Subcutaneous adipose tissue (tissue), 4 donors: ENCODE measurements around the gene RFWD3. TPM values are rescaled to one million over a fixed set of nuclear protein-coding genes. Genes with fewer than 3 reads are reported as not detected.

Source experiments
- total RNA-seq, 4 donors: library from RNA; depleted of rRNA; stranded (reverse); fragments of >200 nt; gene quantifications; one replicate each; pipeline ENCODE4 v1.1.0, GENCODE V29; 2016
- TF ChIP-seq, protein P1 (sequence below): fragments of 450-650 bp; IDR thresholded peaks from one replicate; pipeline ENCODE4 v1.5.1; 2016; ENCODE audit warnings: low read depth, mild to moderate bottlenecking, control low read depth, antibody characterized with exemption, moderate library complexity

The RFWD3 gene
- total RNA-seq, 4 donors from 2014 or later = 10.8 to 23.5 (median 14.1) TPM

DNA sequence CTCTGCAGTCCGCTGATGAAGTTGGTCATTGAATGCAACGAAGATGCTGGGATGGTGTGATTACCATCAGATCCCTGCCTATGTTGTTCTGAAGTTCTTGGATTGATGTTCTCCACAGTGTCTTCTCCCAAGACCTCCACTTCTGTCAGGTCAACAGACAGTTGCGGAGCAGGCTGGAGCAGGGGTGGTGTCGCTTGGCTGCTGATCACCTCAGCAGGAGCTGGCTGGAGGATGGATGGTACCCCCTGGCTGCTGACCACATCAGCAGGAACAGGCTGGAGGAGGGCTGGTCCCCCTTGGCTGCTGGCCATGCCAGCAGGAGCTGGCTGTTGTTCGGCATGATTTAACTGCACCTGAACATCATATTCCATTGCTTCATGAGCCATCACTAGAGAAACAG lies 5.6 kb downstream of the RFWD3 start:
- TF ChIP-seq, protein P1, sequence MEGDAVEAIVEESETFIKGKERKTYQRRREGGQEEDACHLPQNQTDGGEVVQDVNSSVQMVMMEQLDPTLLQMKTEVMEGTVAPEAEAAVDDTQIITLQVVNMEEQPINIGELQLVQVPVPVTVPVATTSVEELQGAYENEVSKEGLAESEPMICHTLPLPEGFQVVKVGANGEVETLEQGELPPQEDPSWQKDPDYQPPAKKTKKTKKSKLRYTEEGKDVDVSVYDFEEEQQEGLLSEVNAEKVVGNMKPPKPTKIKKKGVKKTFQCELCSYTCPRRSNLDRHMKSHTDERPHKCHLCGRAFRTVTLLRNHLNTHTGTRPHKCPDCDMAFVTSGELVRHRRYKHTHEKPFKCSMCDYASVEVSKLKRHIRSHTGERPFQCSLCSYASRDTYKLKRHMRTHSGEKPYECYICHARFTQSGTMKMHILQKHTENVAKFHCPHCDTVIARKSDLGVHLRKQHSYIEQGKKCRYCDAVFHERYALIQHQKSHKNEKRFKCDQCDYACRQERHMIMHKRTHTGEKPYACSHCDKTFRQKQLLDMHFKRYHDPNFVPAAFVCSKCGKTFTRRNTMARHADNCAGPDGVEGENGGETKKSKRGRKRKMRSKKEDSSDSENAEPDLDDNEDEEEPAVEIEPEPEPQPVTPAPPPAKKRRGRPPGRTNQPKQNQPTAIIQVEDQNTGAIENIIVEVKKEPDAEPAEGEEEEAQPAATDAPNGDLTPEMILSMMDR = no peak

- TF ChIP-seq, protein P1 = no peak
Measured at GRCh38 chr16:74660383-74660782, 6.3 kb downstream of the RFWD3 start.

- TF ChIP-seq, protein P1 = no peak
Measured at GRCh38 chr16:74659041-74659440, 7.6 kb downstream of the RFWD3 start.

- TF ChIP-seq, protein P1 = no peak
Measured at GRCh38 chr16:74657870-74658642, 8.6 kb downstream of the RFWD3 start.

DNA sequence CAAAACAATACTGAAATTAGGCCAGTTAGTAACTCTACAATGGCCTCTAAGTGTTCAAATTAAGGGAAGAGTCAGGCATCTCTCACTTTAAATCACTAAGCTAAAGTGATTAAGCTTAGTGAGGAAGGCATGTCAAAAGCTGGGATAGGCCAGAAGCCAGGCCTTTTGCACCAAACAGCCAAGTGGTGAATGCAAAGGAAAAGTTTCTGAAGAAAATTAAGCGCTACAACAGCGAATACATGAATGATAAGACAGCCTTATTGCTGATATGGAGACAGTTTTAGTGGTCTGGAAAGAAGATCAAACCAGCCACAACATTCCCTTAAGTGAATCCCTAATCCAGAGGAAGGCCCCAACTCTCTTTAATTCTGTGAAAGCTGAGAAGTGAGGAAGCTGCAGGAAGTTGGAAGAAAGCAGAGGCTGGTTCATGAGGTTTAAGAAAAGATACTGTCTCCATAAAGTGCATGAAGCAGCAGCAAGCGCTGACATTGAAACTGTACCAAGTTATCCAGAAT lies 12.1 kb downstream of the RFWD3 start:
- TF ChIP-seq, protein P1 = no peak

- TF ChIP-seq, protein P1 = no peak
Measured at GRCh38 chr16:74652249-74652648, 14.4 kb downstream of the RFWD3 start.

DNA sequence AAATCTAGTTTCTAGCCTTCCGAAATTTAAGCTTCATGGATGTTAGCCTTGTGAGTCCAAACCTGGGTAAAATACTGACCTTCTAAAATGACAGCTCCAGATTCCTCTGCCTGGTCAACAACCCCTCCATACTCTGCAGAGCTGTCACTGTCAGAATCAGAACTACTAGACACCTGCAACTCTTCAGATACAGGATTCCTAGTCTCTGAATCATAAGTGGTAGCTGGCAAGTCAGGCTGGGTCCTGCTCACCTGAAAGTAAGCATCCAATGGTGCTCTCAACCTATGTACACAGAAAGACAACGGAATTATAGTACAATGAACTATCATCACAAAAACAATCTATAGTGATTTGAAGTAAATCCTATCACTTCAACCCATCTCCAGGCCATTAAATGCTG lies 14.8 kb downstream of the RFWD3 start:
- TF ChIP-seq, protein P1 = no peak
